Caco-2 (cell line): Measurements from ENCODE around the gene SSTR3. TPM values are rescaled to one million over a fixed set of nuclear protein-coding genes. Genes with fewer than 3 reads are reported as not detected.

Experiments
- BruUV-seq: library from RNA; stranded (reverse); fragments of 400-500 nt; replicated peaks from 2 replicates; lab custom pipeline; 2021; lab: Mats Ljungman, UMichigan
- CTCF ChIA-PET: fragments of 300-600 bp; sonication (Branson Sonifier 250); formaldehyde crosslinking; loops from one replicate; lab custom pipeline; 2022; ENCODE audit warnings: antibody characterized with exemption; lab: Charles Lee
- POLR2A ChIA-PET: fragments of 300-600 bp; sonication (Branson Sonifier 250); formaldehyde crosslinking; loops from one replicate; lab custom pipeline; 2022; ENCODE audit warnings: antibody characterized with exemption; lab: Charles Lee
- DNase-seq, 2 experiments: peaks; one replicate each; pipeline versions ENCODE4 v3.0.0 to v3.0.0-alpha.2; 2020 to 2022
- H3K27me3 ChIP-seq: replicated peaks from 2 replicates; pipeline ENCODE4 v1.6.0; 2011; ENCODE audit warnings: low read length; ENCODE audit not compliant: control insufficient read depth, insufficient read depth
- H3K36me3 ChIP-seq: 2 replicates; pipeline ENCODE4 v1.5.1; 2011; ENCODE audit warnings: low read length; ENCODE audit not compliant: control insufficient read depth, insufficient read depth
- H3K4me1 ChIP-seq: fragments of 250-450 bp; sonication (Bioruptor Pico); 2 replicates; pipeline ENCODE4 v1.5.1; 2020; ENCODE audit warnings: mild to moderate bottlenecking
- H3K4me3 ChIP-seq: 2 replicates; pipeline ENCODE4 v1.5.1; 2011; ENCODE audit warnings: low read depth, mild to moderate bottlenecking, control low read depth, low read length
- H3K9me3 ChIP-seq: fragments of 250-450 bp; sonication (Bioruptor Pico); 2 replicates; pipeline ENCODE4 v1.5.1; 2020; ENCODE audit warnings: mild to moderate bottlenecking, moderate library complexity
- H3K27ac Mint-ChIP-seq: one replicate; pipeline ENCODE4 v1.8.0; 2022; ENCODE audit warnings: mixed read lengths; ENCODE audit not compliant: unreplicated experiment
- H3K27me3 Mint-ChIP-seq: one replicate; pipeline ENCODE4 v1.8.0; 2022; ENCODE audit warnings: mixed read lengths; ENCODE audit not compliant: insufficient read depth, unreplicated experiment
- H3K36me3 Mint-ChIP-seq: one replicate; pipeline ENCODE4 v1.8.0; 2022; ENCODE audit warnings: mild to moderate bottlenecking, mixed read lengths; ENCODE audit not compliant: insufficient read depth, unreplicated experiment
- H3K4me1 Mint-ChIP-seq: one replicate; pipeline ENCODE4 v1.8.0; 2022; ENCODE audit warnings: low read depth, mixed read lengths; ENCODE audit not compliant: unreplicated experiment
- H3K4me3 Mint-ChIP-seq: one replicate; pipeline ENCODE4 v1.8.0; 2022; ENCODE audit warnings: mild to moderate bottlenecking, moderate library complexity, mixed read lengths; ENCODE audit not compliant: unreplicated experiment
- H3K9me3 Mint-ChIP-seq: one replicate; pipeline ENCODE4 v1.8.0; 2022; ENCODE audit warnings: mixed read lengths; ENCODE audit not compliant: unreplicated experiment
- CTCF ChIP-seq, 2 experiments: fragments of 200-600 bp in 1 of 2; IDR thresholded peaks; 1 replicate in 1 of 2; 2 replicates in 1 of 2; pipeline versions ENCODE4 v1.5.1 to v1.8.0; 2011 to 2022; ENCODE audit warnings: antibody characterized with exemption in 1 of 2, control low read depth in 1 of 2, inconsistent platforms in 1 of 2, low read depth in 1 of 2, low read length in 1 of 2, mild to moderate bottlenecking in 1 of 2, moderate library complexity in 1 of 2; ENCODE audit not compliant: insufficient read depth in 1 of 2, severe bottlenecking in 1 of 2, unreplicated experiment in 1 of 2
- intact Hi-C: fragments of 100-400 bp; cut with micrococcal nuclease; formaldehyde crosslinking; loops from one replicate; pipeline ENCODE4 v1.10.0; 2022; ENCODE audit not compliant: unreplicated experiment
- total RNA-seq: library from RNA; stranded (reverse); gene quantifications from 2 replicates; pipeline ENCODE4 v1.2.3, GENCODE V29; 2022

The SSTR3 gene
- total RNA-seq, 1 experiment from 2014 or later = not detected

- TF ChIP-seq CTCF (IDR thresholded peaks at IDR 0.05; ENCODE audit: insufficient read depth in 1 of 2, low read depth in 1 of 2, low read length in 1 of 2, severe bottlenecking in 1 of 2, unreplicated experiment in 1 of 2) = no peak
- POLR2A ChIA-PET = no interaction called here
- no TSS peak for BruUV-seq
- Mint-ChIP-seq H3K27ac (no peak overlapping the region), H3K36me3 (no peaks in the 10 kb centered on the region), H3K4me1 (peaks cover 5% of the 10 kb centered on the region), H3K4me3 (no peak overlapping the region), H3K27me3 (peaks cover 12% of the 10 kb centered on the region), H3K9me3 (no peaks in the 10 kb centered on the region)
- no peak for DNase-seq
- Histone ChIP-seq H3K9me3 (no peaks in the 10 kb centered on the region), H3K4me1 (no peaks in the 10 kb centered on the region), H3K4me3 (no peak overlapping the region), H3K36me3 (no peaks in the 10 kb centered on the region), H3K27me3 (no peaks in the 10 kb centered on the region)
- intact Hi-C loops = no loop called here
- CTCF ChIA-PET = interaction anchor here (0.9 kb wide), 1 partner anchor 15 kb away, joined by 4 read pairs; no protein-coding TSS in a partner anchor
Observed at GRCh38 chr22:37213941-37214730, 1.9 kb upstream of the SSTR3 start.

GRCh38 chr22:37213218-37213855, 1.1 kb upstream of the SSTR3 start:
- peaks cover 4% of the 10 kb centered on the region for H3K36me3 Mint-ChIP-seq
- ChIA-PET POLR2A (no interaction called here), CTCF (interaction anchor here (1.5 kb wide), 1 partner anchor 13 kb away, joined by 8 read pairs; no protein-coding TSS in a partner anchor)
- no peak for TF ChIP-seq CTCF (IDR thresholded peaks at IDR 0.05; ENCODE audit: insufficient read depth in 1 of 2, low read depth in 1 of 2, low read length in 1 of 2, severe bottlenecking in 1 of 2, unreplicated experiment in 1 of 2)
- H3K27me3 Mint-ChIP-seq = peaks cover 8% of the 10 kb centered on the region
- H3K4me3 ChIP-seq = no peak overlapping the region
- no peaks in the 10 kb centered on the region for H3K9me3 Mint-ChIP-seq
- no peak overlapping the region for H3K27ac Mint-ChIP-seq
- peaks cover 5% of the 10 kb centered on the region for H3K4me1 Mint-ChIP-seq
- H3K4me1 ChIP-seq = no peaks in the 10 kb centered on the region
- BruUV-seq = no TSS peak
- H3K4me3 Mint-ChIP-seq = no peak overlapping the region
- no peaks in the 10 kb centered on the region for H3K9me3 ChIP-seq
- no peaks in the 10 kb centered on the region for H3K27me3 ChIP-seq
- intact Hi-C loops = no loop called here
- no peaks in the 10 kb centered on the region for H3K36me3 ChIP-seq
- DNase-seq = no peak

GRCh38 chr22:37211866-37212173, 457 bp downstream of the SSTR3 start:
- no peaks in the 10 kb centered on the region for H3K4me1 ChIP-seq
- Mint-ChIP-seq H3K27me3 (peaks cover 6% of the 10 kb centered on the region), H3K4me3 (no peak overlapping the region), H3K4me1 (peaks cover 5% of the 10 kb centered on the region), H3K36me3 (peaks cover 4% of the 10 kb centered on the region), H3K27ac (no peak overlapping the region), H3K9me3 (no peaks in the 10 kb centered on the region)
- H3K27me3 ChIP-seq = no peaks in the 10 kb centered on the region
- ChIA-PET POLR2A (no interaction called here), CTCF (no interaction called here)
- TF ChIP-seq CTCF (IDR thresholded peaks at IDR 0.05; ENCODE audit: insufficient read depth in 1 of 2, low read depth in 1 of 2, low read length in 1 of 2, severe bottlenecking in 1 of 2, unreplicated experiment in 1 of 2) = no peak
- BruUV-seq = no TSS peak
- no peak for DNase-seq
- intact Hi-C loops = no loop called here
- no peaks in the 10 kb centered on the region for H3K9me3 ChIP-seq
- no peaks in the 10 kb centered on the region for H3K36me3 ChIP-seq
- H3K4me3 ChIP-seq = no peak overlapping the region
